ENCODE measurements around the gene TOP3B. TPM values are rescaled to one million over a fixed set of nuclear protein-coding genes. Genes with fewer than 3 reads are reported as not detected.
A peak's percentile ranks its signal among the peaks of the same experiment; 100 is the strongest.

The TOP3B gene
- total and polyA plus RNA-seq, 9 of the 15 experiments (the other 6 are each of a cell fraction or from before 2014, with no cell fraction given) = 3.0 to 188 (median 112) TPM

DNA sequence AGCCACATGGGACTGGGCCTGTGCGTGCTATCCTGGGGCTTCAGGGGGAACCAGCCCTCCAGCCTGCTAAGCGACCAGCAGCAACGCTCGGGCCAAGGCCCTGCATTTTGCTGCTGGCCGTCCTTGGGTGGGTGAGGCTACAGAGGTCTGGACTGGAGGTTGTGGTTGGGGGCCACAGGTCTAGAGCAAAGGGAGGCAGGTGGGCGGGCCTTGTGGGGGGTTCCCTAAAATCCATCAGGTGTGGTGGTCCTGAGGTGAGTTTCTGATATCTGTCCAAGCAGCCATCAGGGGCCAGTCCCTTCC is 64.7 kb downstream of the TOP3B start (continued):
- TF ChIP-seq ZNF696 (CRISPR knock-in tag; conservative IDR thresholded peaks at IDR 0.05) (no peak), PRMT5 (CRISPR knock-in tag; IDR thresholded peaks at IDR 0.05) (0 out of 2 replicates have a peak, but pooled peaks have one; percentile 15), ZNF586 (CRISPR knock-in tag; conservative IDR thresholded peaks at IDR 0.05) (no peak), SIN3B (IDR thresholded peaks at IDR 0.05; ENCODE audit: low read depth) (no peak), KDM2B (CRISPR knock-in tag; IDR thresholded peaks at IDR 0.05) (no peak), ZNF766 (CRISPR knock-in tag; conservative IDR thresholded peaks at IDR 0.05) (no peak), ZNF263 (CRISPR knock-in tag; IDR thresholded peaks at IDR 0.05; ENCODE audit: borderline replicate concordance) (no peak), PRPF4 (IDR thresholded peaks at IDR 0.05; ENCODE audit: insufficient read depth, low read depth, low read length, poor library complexity, severe bottlenecking) (no peak), ERF (CRISPR knock-in tag; IDR thresholded peaks at IDR 0.05) (no peak), NFRKB (IDR thresholded peaks at IDR 0.05; ENCODE audit: low read depth) (no peak), RFX7 (CRISPR knock-in tag; IDR thresholded peaks at IDR 0.05) (no peak)
- TF ChIP-seq, protein P1, sequence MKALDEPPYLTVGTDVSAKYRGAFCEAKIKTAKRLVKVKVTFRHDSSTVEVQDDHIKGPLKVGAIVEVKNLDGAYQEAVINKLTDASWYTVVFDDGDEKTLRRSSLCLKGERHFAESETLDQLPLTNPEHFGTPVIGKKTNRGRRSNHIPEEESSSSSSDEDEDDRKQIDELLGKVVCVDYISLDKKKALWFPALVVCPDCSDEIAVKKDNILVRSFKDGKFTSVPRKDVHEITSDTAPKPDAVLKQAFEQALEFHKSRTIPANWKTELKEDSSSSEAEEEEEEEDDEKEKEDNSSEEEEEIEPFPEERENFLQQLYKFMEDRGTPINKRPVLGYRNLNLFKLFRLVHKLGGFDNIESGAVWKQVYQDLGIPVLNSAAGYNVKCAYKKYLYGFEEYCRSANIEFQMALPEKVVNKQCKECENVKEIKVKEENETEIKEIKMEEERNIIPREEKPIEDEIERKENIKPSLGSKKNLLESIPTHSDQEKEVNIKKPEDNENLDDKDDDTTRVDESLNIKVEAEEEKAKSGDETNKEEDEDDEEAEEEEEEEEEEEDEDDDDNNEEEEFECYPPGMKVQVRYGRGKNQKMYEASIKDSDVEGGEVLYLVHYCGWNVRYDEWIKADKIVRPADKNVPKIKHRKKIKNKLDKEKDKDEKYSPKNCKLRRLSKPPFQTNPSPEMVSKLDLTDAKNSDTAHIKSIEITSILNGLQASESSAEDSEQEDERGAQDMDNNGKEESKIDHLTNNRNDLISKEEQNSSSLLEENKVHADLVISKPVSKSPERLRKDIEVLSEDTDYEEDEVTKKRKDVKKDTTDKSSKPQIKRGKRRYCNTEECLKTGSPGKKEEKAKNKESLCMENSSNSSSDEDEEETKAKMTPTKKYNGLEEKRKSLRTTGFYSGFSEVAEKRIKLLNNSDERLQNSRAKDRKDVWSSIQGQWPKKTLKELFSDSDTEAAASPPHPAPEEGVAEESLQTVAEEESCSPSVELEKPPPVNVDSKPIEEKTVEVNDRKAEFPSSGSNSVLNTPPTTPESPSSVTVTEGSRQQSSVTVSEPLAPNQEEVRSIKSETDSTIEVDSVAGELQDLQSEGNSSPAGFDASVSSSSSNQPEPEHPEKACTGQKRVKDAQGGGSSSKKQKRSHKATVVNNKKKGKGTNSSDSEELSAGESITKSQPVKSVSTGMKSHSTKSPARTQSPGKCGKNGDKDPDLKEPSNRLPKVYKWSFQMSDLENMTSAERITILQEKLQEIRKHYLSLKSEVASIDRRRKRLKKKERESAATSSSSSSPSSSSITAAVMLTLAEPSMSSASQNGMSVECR (CRISPR knock-in tag; IDR thresholded peaks at IDR 0.05) = no peak
- TF ChIP-seq, protein P2, sequence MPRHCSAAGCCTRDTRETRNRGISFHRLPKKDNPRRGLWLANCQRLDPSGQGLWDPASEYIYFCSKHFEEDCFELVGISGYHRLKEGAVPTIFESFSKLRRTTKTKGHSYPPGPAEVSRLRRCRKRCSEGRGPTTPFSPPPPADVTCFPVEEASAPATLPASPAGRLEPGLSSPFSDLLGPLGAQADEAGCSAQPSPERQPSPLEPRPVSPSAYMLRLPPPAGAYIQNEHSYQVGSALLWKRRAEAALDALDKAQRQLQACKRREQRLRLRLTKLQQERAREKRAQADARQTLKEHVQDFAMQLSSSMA (CRISPR knock-in tag; IDR thresholded peaks at IDR 0.05) = no peak
- TF ChIP-seq, protein P3, sequence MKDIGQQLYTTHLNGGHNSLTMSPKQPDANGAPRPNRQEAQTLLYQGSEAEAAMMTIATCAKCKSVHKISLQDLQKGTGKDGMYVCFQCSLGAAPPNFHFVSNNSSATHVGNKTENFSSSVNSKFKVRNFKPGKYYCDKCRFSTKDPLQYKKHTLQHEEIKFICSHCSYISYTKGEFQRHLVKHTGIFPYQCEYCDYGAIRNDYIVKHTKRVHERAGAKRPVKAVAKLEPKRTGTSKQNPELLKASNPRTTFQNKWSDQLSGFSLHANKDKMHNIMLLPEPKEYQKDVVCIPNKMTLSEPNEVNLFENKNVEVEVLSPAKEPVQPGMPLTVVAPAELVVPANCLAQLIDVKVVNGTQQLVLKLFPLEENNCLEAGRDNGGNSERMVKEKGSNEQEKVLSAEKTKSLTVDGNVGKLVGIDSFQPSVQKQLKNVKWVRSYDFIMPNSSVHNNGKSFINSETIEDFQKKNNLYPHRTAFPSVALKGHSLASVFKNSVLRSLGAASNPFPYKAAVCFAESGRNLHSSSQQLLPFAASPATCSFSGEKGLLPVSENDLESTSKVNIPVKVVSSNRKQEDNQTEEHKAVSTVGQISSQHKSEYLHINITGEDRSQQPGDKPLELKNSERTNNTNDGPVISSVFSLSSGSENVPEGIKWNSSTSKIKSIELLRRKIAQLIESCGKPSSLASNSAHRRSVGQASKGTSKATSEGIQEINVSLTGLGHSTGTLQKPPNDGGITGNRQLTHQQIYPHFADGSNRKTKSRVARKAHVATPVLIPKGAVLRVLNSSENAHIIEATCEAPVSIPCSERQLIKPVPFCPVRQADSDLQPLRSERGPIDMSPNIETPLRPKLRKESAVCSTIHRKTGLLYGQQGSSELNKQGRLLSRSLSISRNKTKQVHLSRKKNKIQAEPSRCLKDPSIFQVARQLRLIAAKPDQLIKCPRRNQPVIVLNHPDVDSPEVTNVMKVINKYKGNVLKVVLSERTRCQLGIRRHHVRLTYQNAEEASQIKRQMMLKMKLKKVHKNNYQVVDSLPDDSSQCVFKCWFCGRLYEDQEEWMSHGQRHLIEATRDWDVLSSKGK (CRISPR knock-in tag; IDR thresholded peaks at IDR 0.05) = no peak
